Hepatic stellate cell (primary cell): ENCODE measurements around the gene ZNF263.

ENCODE experiments used
- DNase-seq: peaks from one replicate; pipeline ENCODE4 v3.0.0; 2011; ENCODE audit warnings: low spot score

ZNF263 gene

GRCh38 chr16:3327514-3327913 is 44.2 kb downstream of the ZNF263 start:
- DNase-seq: no peak

GRCh38 chr16:3328104-3328503 is 44.8 kb downstream of the ZNF263 start:
- DNase-seq: no peak

GRCh38 chr16:3328643-3329042 is 45.4 kb downstream of the ZNF263 start:
- no peak for DNase-seq
